Measurements from ENCODE around the gene ALX4.

- no peak for TF ChIP-seq EZH2 (IDR thresholded peaks at IDR 0.05; ENCODE audit: borderline replicate concordance, low read depth, low read length, severe bottlenecking)
- no peak for TF ChIP-seq CTCF (IDR thresholded peaks at IDR 0.05; ENCODE audit: borderline replicate concordance, extremely low read depth, low read length, poor library complexity, severe bottlenecking)
Observed at GRCh38 chr11:44315947-44316658, 6.2 kb upstream of the ALX4 start.

Measured in DND-41 (cell line).